Neural progenitor cell (in vitro differentiated cells): Measurements from ENCODE around the gene LRRC75A. TPM values are rescaled to one million over a fixed set of nuclear protein-coding genes. Genes with fewer than 3 reads are reported as not detected.

ENCODE experiments used
- DNase-seq: peaks from one replicate; pipeline ENCODE4 v3.0.0-alpha.2; 2016; ENCODE audit warnings: low spot score
- H2AFZ ChIP-seq: fragments of 200-600 bp; sonication (generic); replicated peaks from 2 replicates; pipeline ENCODE4 v1.6.1; 2016; ENCODE audit warnings: antibody characterized with exemption
- H3F3A ChIP-seq: fragments of 200-600 bp; sonication (generic); 2 replicates; pipeline ENCODE4 v1.6.1; 2016; ENCODE audit warnings: antibody characterized with exemption, low read depth
- H3K27ac ChIP-seq: fragments of 200-600 bp; sonication (generic); 2 replicates; pipeline ENCODE4 v1.5.1; 2016; ENCODE audit warnings: mild to moderate bottlenecking
- H3K27me3 ChIP-seq: fragments of 200-600 bp; sonication (generic); 2 replicates; pipeline ENCODE4 v1.6.1; 2016; ENCODE audit warnings: mild to moderate bottlenecking, moderate library complexity
- H3K36me3 ChIP-seq: fragments of 200-600 bp; sonication (generic); 2 replicates; pipeline ENCODE4 v1.5.1; 2016
- H3K4me1 ChIP-seq: fragments of 200-600 bp; sonication (generic); 2 replicates; pipeline ENCODE4 v1.6.1; 2016; ENCODE audit warnings: mixed run types
- H3K4me2 ChIP-seq: fragments of 200-600 bp; sonication (generic); 2 replicates; pipeline ENCODE4 v1.6.1; 2016
- H3K4me3 ChIP-seq: fragments of 200-600 bp; sonication (generic); 2 replicates; pipeline ENCODE4 v1.5.1; 2016
- H3K79me2 ChIP-seq: fragments of 200-600 bp; sonication (generic); 2 replicates; pipeline ENCODE4 v1.6.1; 2016; ENCODE audit warnings: low read depth
- H3K9ac ChIP-seq: fragments of 200-600 bp; sonication (generic); 2 replicates; pipeline ENCODE4 v1.6.1; 2016
- H3K9me3 ChIP-seq: fragments of 200-600 bp; sonication (generic); 2 replicates; pipeline ENCODE4 v1.5.1; 2016; ENCODE audit warnings: low read depth
- H4K20me1 ChIP-seq: fragments of 200-600 bp; sonication (generic); 2 replicates; pipeline ENCODE4 v1.6.1; 2016; ENCODE audit warnings: low read depth
- H3K27ac Mint-ChIP-seq: 3 replicates; pipeline ENCODE4 v1.8.0; 2021; ENCODE audit warnings: mixed read lengths
- H3K27me3 Mint-ChIP-seq: 2 replicates; pipeline ENCODE4 v1.8.0; 2022; ENCODE audit warnings: low read depth, mild to moderate bottlenecking, inconsistent platforms, moderate library complexity, mixed read lengths; ENCODE audit not compliant: insufficient read depth
- H3K36me3 Mint-ChIP-seq: 3 replicates; pipeline ENCODE4 v1.8.0; 2021; ENCODE audit warnings: mixed read lengths
- H3K4me1 Mint-ChIP-seq: 3 replicates; pipeline ENCODE4 v1.8.0; 2021; ENCODE audit warnings: mixed read lengths
- H3K4me3 Mint-ChIP-seq: 3 replicates; pipeline ENCODE4 v1.8.0; 2021; ENCODE audit warnings: mild to moderate bottlenecking, moderate library complexity, mixed read lengths
- H3K9me3 Mint-ChIP-seq: 3 replicates; pipeline ENCODE4 v1.8.0; 2020; ENCODE audit warnings: mixed read lengths
- CTCF ChIP-seq: fragments of 200-600 bp; sonication (generic); IDR thresholded peaks from 2 replicates; pipeline ENCODE4 v1.5.1; 2017; ENCODE audit warnings: antibody characterized with exemption, mild to moderate bottlenecking
- EZH2 ChIP-seq: fragments of 200-600 bp; sonication (generic); IDR thresholded peaks from 2 replicates; pipeline ENCODE4 v1.6.1; 2017; ENCODE audit warnings: antibody characterized with exemption, mild to moderate bottlenecking, moderate library complexity
- EZH2phosphoT487 ChIP-seq: fragments of 200-600 bp; sonication (generic); IDR thresholded peaks from 2 replicates; pipeline ENCODE4 v1.6.1; 2017; ENCODE audit warnings: antibody characterized with exemption
- total RNA-seq: library from RNA; depleted of rRNA; stranded (reverse); fragments of >200 nt; gene quantifications from 2 replicates; pipeline ENCODE4 v1.2.3, GENCODE V29; 2015; ENCODE audit warnings: low replicate concordance

Gene LRRC75A
- total RNA-seq, 1 donor from 2014 or later, result 4.0 TPM

- Mint-ChIP-seq H3K27me3 (peaks cover 2% of the 10 kb centered on the region), H3K36me3 (peaks cover 7% of the 10 kb centered on the region), H3K9me3 (no peaks in the 10 kb centered on the region), H3K4me3 (no peak overlapping the region), H3K27ac (no peak overlapping the region), H3K4me1 (peaks cover 9% of the 10 kb centered on the region)
- Histone ChIP-seq H3K79me2 (no peaks in the 10 kb centered on the region), H3K9ac (no peak overlapping the region), H2AFZ (no peak overlapping the region), H3K9me3 (no peaks in the 10 kb centered on the region), H3K27me3 (no peaks in the 10 kb centered on the region), H3K4me2 (no peak overlapping the region), H4K20me1 (peaks cover 20% of the 10 kb centered on the region), H3K36me3 (no peaks in the 10 kb centered on the region), H3K4me1 (peaks cover 6% of the 10 kb centered on the region), H3K27ac (no peak overlapping the region), H3K4me3 (no peak overlapping the region), H3F3A (no peaks in the 10 kb centered on the region)
- DNase-seq, result no peak
- TF ChIP-seq CTCF (no peak), EZH2 (no peak), EZH2phosphoT487 (no peak)
These were observed 28.4 kb downstream of the LRRC75A start for GRCh38 chr17:16463358-16464302.

DNA sequence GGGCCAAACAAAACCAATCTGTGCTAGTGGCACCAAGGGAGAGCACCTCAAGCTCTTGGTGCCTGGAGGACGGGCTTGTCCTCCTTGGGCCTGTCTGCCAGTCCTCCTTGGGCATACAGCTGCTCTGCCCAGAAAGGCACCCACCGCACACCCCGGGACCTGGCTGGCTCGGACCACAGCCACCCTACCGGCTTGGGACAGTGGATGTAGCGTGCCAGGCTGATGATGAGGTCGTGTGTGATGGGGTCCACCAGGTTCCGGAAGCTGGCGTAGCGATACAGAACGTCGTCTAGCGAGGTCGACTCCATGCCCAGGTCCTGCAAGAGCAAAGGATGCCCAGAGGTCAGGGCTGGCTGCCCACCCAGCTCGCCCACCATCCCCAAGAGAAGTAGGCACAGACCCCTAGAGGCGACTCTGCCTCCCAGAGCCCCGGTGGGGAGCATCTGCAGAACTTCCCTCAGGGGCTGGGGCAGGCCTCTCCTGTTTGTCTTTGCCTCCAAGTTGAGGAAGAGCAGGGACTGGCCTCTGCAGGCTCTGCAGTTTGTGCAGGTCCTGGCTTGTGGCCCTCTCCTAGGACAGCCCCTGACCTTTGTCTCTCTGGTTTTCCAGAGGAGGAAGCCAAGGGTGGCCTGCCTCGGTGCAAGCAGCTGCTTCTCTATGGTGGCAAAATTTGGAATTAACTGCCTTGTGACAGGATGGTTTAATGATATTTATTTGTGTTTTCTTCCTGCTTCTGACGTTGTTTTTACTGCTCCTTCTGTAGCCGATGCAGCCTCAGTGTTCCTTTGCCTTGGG, 29.7 kb downstream of the LRRC75A start:
- H3K27ac Mint-ChIP-seq, result no peak overlapping the region
- H3K9ac ChIP-seq, result no peak overlapping the region
- H3K36me3 ChIP-seq, result no peaks in the 10 kb centered on the region
- no peaks in the 10 kb centered on the region for H3K9me3 ChIP-seq
- no peak overlapping the region for H3K4me2 ChIP-seq
- peaks cover 6% of the 10 kb centered on the region for H3K4me1 ChIP-seq
- H3K27ac ChIP-seq, result no peak overlapping the region
- H3K79me2 ChIP-seq, result no peaks in the 10 kb centered on the region
- H2AFZ ChIP-seq, result no peak overlapping the region
- peaks cover 7% of the 10 kb centered on the region for H3K36me3 Mint-ChIP-seq
- peaks cover 20% of the 10 kb centered on the region for H4K20me1 ChIP-seq
- peaks cover 9% of the 10 kb centered on the region for H3K4me1 Mint-ChIP-seq
- H3K27me3 Mint-ChIP-seq, result peaks cover 2% of the 10 kb centered on the region
- no peaks in the 10 kb centered on the region for H3K27me3 ChIP-seq
- no peak overlapping the region for H3K4me3 Mint-ChIP-seq
- TF ChIP-seq EZH2, result no peak
- TF ChIP-seq EZH2phosphoT487, result no peak
- no peak for TF ChIP-seq CTCF
- DNase-seq, result no peak
- H3K4me3 ChIP-seq, result no peak overlapping the region
- H3F3A ChIP-seq, result no peaks in the 10 kb centered on the region
- H3K9me3 Mint-ChIP-seq, result no peaks in the 10 kb centered on the region

DNA sequence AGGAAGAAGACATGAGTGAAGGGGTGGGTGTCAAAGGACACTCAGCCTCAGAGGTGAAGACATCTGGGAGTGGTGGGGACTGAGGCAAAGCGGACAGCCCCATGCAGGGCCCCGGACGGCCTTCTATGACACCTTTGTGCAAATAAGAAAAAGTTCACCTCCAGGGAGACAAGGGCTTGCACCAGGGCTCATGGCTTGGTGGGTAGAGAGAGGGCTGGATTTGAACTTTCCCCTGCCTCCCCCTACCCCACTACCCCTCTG, 30.5 kb downstream of the LRRC75A start:
- Histone ChIP-seq H3K4me3 (no peak overlapping the region), H3K9me3 (no peaks in the 10 kb centered on the region), H3K79me2 (no peaks in the 10 kb centered on the region), H3F3A (no peaks in the 10 kb centered on the region), H4K20me1 (peaks cover 20% of the 10 kb centered on the region), H3K27me3 (no peaks in the 10 kb centered on the region), H3K27ac (no peak overlapping the region), H3K9ac (no peak overlapping the region), H3K36me3 (no peaks in the 10 kb centered on the region), H2AFZ (no peak overlapping the region), H3K4me2 (no peak overlapping the region), H3K4me1 (peaks cover 6% of the 10 kb centered on the region)
- Mint-ChIP-seq H3K4me1 (peaks cover 9% of the 10 kb centered on the region), H3K27me3 (peaks cover 2% of the 10 kb centered on the region), H3K27ac (no peak overlapping the region), H3K9me3 (no peaks in the 10 kb centered on the region), H3K4me3 (no peak overlapping the region), H3K36me3 (peaks cover 8% of the 10 kb centered on the region)
- no peak for DNase-seq
- no peak for TF ChIP-seq EZH2phosphoT487
